ENCODE measurements around the gene MTCH1. TPM values are rescaled to one million over a fixed set of nuclear protein-coding genes. Genes with fewer than 3 reads are reported as not detected.

Gene MTCH1
- 102 and 218 TPM in 2 replicates for total RNA-seq (2011; cell fraction: chromatin; rRNA removed; ENCODE audit: low replicate concordance)
- 162 and 195 TPM in 2 replicates for total RNA-seq (2011; cell fraction: nucleolus; rRNA removed)
- total RNA-seq (2011; cell fraction: nucleoplasm; rRNA removed), result 126 and 134 TPM in 2 replicates
- total RNA-seq (2014; rRNA removed), result 118 and 148 TPM in 2 replicates
- total RNA-seq (2014; rRNA removed; fragmentation: Illumina TruSeq; extraction: Trizol), result 98.3 and 112 TPM in 2 replicates
- 114 and 122 TPM in 2 replicates for total RNA-seq (2015; rRNA removed; fragmentation: Illumina TruSeq; extraction: Trizol)
- total RNA-seq (2021), result 153 and 161 TPM in 2 replicates
- 135 and 137 TPM in 2 replicates for polyA plus RNA-seq (2011; rRNA removed)
- polyA plus RNA-seq (2011; cell fraction: cytosol; rRNA removed), result 156 and 157 TPM in 2 replicates
- 338 and 345 TPM in 2 replicates for polyA plus RNA-seq (2011; cell fraction: nucleus; rRNA removed)
- polyA plus RNA-seq (2012), result 148 and 189 TPM in 2 replicates
- 125 and 128 TPM in 2 replicates for polyA plus RNA-seq (2014; fragmentation: Illumina TruSeq; extraction: Trizol)
- polyA plus RNA-seq (2014; fragmentation: Nextera tagmentation; extraction: Ambion mirVana), result 10 to 100 TPM in 1 of 2 experiments, 1 to 10 TPM in 1; 7.9 to 14.1 TPM
- 102 and 116 TPM in 2 replicates for polyA plus RNA-seq (2014; rRNA removed)
- polyA minus RNA-seq (2011; rRNA and poly(A)+ RNA removed), result 101 and 125 TPM in 2 replicates
- polyA minus RNA-seq (2011; cell fraction: cytosol; rRNA and poly(A)+ RNA removed), result 65.4 and 66.7 TPM in 2 replicates
- 139 and 166 TPM in 2 replicates for polyA minus RNA-seq (2011; cell fraction: nucleus; rRNA and poly(A)+ RNA removed)
- Bru-seq, nascent RNA, result percentile 93 among the genes with signal in this experiment
- percentile 93 among the genes with signal in this experiment for BruChase-seq, experiment 1, labeled RNA remaining after a 2-hour chase
- BruChase-seq, experiment 2, labeled RNA remaining after a 6-hour chase, result percentile 95 among the genes with signal in this experiment
- long read RNA-seq, experiment 1, transcript MTCH1-202 (12 exons, 2,057 nt), result minor isoform, 259 of 1,198 reads
- long read RNA-seq, experiment 1, transcript MTCH1-204 (11 exons, 1,572 nt), result minor isoform, 20 of 1,198 reads
- long read RNA-seq, experiment 1, transcript MTCH1-201 (12 exons, 2,006 nt), result major isoform, 482 of 1,198 reads
- long read RNA-seq, experiment 1, partial matches to known transcripts, result 65 of 1,198 reads
- long read RNA-seq, experiment 1, other reads (novel, unspliced or antisense), result 371 of 1,198 reads
- long read RNA-seq, experiment 2, transcript MTCH1-201 (12 exons, 2,006 nt), result major isoform, 114 of 262 reads
- long read RNA-seq, experiment 2, transcript MTCH1-202 (12 exons, 2,057 nt), result minor isoform, 54 of 262 reads
- long read RNA-seq, experiment 2, partial matches to known transcripts, result 24 of 262 reads
- long read RNA-seq, experiment 2, other reads (novel, unspliced or antisense), result 70 of 262 reads
- long read RNA-seq, experiment 3, transcript MTCH1-202 (12 exons, 2,057 nt), result minor isoform, 95 of 335 reads
- long read RNA-seq, experiment 3, transcript MTCH1-201 (12 exons, 2,006 nt), result major isoform, 195 of 335 reads
- long read RNA-seq, experiment 3, partial matches to known transcripts, result 13 of 335 reads
- long read RNA-seq, experiment 3, other reads (novel, unspliced or antisense), result 30 of 335 reads

DNA sequence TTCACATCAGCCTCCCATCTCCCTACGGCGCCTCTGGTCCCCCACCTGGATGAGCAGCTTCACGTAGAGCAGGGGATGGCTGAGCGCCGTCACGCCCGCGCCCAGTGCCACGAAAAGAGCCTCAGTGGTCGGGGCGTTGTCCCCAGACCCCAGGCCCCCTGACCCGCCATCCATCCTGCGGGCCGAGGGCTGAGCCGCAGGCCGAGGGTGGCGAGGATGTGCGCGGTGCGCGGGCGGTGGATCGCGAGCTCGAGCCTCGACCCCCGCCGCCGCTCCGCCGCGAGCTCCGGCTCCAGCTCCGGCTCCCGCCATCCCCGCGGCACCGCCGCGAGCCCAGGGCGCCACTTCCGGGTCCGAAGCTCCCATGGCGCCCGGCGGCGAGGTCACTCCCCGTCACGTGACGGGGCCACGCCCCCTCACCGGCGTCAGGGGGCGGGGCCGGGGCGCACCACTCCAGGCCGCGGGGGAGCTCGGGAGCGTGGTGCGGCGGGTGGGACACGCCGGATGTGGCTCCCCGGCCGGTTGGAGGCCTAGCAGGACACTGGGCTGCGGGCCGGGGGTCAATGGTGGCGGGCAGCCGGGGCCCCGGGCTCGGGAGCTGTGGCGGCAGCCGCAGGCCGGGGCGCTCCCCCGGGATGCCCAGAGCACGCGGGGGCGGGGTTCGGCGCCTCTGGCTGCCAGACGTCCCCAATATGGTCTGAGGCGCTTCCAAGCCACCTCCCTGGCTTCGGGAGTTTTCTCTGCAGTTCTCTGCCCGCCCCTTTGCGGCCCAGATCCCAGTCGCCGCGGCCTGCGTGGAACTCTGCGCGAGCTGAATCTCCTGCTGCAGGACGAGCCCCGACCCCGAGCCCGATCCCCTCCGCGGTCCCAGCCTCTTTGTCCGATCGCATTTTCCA lies at the start of gene MTCH1:
Gene MTCH1, minus strand, starts transcription at position 389 of the 896 bp plus-strand sequence. Its CDS starts 23 bp downstream, at position 366.
- peaks cover 29% of the 10 kb centered on the region for H4K20me1 ChIP-seq (replicated peaks; ENCODE audit: control insufficient read depth, insufficient read depth, low read length)
- H3K9me1 ChIP-seq (ENCODE audit: control insufficient read depth, insufficient read depth, low read length), result peaks cover 7% of the 10 kb centered on the region
- BruUV-seq (replicated peaks), result no TSS peak
- in situ Hi-C loops (cut with MboI) (no loop called here), intact Hi-C loops (cut with micrococcal nuclease) (loop anchor here (5.0 kb wide), 1 partner anchor 99 kb away; the partner anchor contains the start of gene C6orf89)
- peaks cover 29% of the 10 kb centered on the region for H3K36me3 ChIP-seq (ENCODE audit: control insufficient read depth, insufficient read depth, low read length)
- H3K4me3 ChIP-seq, result peak within 1 kb of the TSS; percentile 95
- H3K27me3 ChIP-seq (ENCODE audit: control insufficient read depth in 2 of 2, insufficient read depth in 2 of 2, low read length in 2 of 2), result peaks cover 0 to 2% of the 10 kb centered on the region in 2 experiments; a peak in 2 of 5 replicates
- H3K9ac ChIP-seq (ENCODE audit: insufficient read depth in 1 of 2, low read depth in 2 of 2, low read length in 2 of 2), result peak within 1 kb of the TSS; percentile 84 to 99
- under 1% methylated on average over 62 of the region's 101 CpGs for WGBS (ENCODE audit: insufficient coverage, low coverage, missing lambda C conversion rate)
- H3K4me2 ChIP-seq (ENCODE audit: insufficient read depth, low read length), result peak within 1 kb of the TSS; percentile 94
- no peaks in the 10 kb centered on the region; the same call in 1 of the 2 replicates for H3K9me3 ChIP-seq (replicated peaks; ENCODE audit: control insufficient read depth, insufficient read depth, low read depth, low read length)
- H2AFZ ChIP-seq (ENCODE audit: low read depth, low read length), result peak within 1 kb of the TSS; percentile 86
- ChIA-PET POLR2A (interaction anchor here (0.6 to 2.5 kb wide), 19 partner anchors 9 to 1694 kb away, joined by 3 to 6 read pairs (median 3); partner anchors contain the start of genes PI16 and PPIL1), CTCF (ENCODE audit: low intra/inter-chr PET ratio) (interaction anchor here (0.7 to 1.1 kb wide), 2 partner anchors 32 to 204 kb away, joined by 4 read pairs; no protein-coding TSS in a partner anchor)
- peaks cover 25 to 31% of the 10 kb centered on the region in 2 experiments for H3K4me1 ChIP-seq (replicated peaks in 1 of 2; ENCODE audit: control insufficient read depth in 2 of 2, insufficient read depth in 2 of 2, low read length in 2 of 2)
- H3K27ac ChIP-seq (ENCODE audit: extremely low read depth, low read depth, low read length), result peak within 1 kb of the TSS; percentile 84
- peaks cover 57% of the 10 kb centered on the region for H3K79me2 ChIP-seq (ENCODE audit: control insufficient read depth, insufficient read depth, low read length)
- DNase-seq (ENCODE audit: extremely low read depth in 1 of 4, low spot score in 3 of 4) (peak; percentile 95 to 98 (median 98)), FAIRE-seq (no peak), ATAC-seq (peak; percentile 91)
- TF ChIP-seq KLF13 (tag; IDR thresholded peaks at IDR 0.05; ENCODE audit: borderline replicate concordance, low read depth), result peak; percentile 92
- TF ChIP-seq ZNF431 (CRISPR knock-in tag; IDR thresholded peaks at IDR 0.05), result no peak
- no peak for TF ChIP-seq CHD1 (IDR thresholded peaks at IDR 0.05; ENCODE audit: low read length)
- peak in 1 of 2 experiments; percentile 50; a peak in 1 of 4 replicates for TF ChIP-seq CSDE1 (IDR thresholded peaks at IDR 0.05)
- TF ChIP-seq CHAMP1 (IDR thresholded peaks at IDR 0.05), result no peak
- no peak for TF ChIP-seq SNIP1 (IDR thresholded peaks at IDR 0.05; ENCODE audit: low read depth)
- no peak for TF ChIP-seq ZNF778 (CRISPR knock-in tag; IDR thresholded peaks at IDR 0.05)
- TF ChIP-seq FOS (IDR thresholded peaks at IDR 0.05; ENCODE audit: extremely low read depth, insufficient read length), result peak; percentile 14
- TF ChIP-seq KDM5B (IDR thresholded peaks at IDR 0.05; ENCODE audit: insufficient replicate concordance, low read depth, low read length), result peak; percentile 92
- no peak for TF ChIP-seq PHB (CRISPR knock-in tag; IDR thresholded peaks at IDR 0.05)
- no peak for TF ChIP-seq NFXL1 (CRISPR knock-in tag; IDR thresholded peaks at IDR 0.05)
